HEK293 (cell line): Measurements from ENCODE around the gene PCDH15.

Experiments used
- BCL11B ChIP-seq: fragments of 450-650 bp; formaldehyde crosslinking; IDR thresholded peaks from 2 replicates; pipeline ENCODE4 v1.5.1; 2016; ENCODE audit warnings: low read depth, missing biosample characterization, missing genetic modification characterization
- HOXC10 ChIP-seq: sonication (generic); formaldehyde crosslinking; IDR thresholded peaks from 2 replicates; pipeline ENCODE4 v1.8.1; 2023; ENCODE audit warnings: mild to moderate bottlenecking, missing genetic modification reagents
- ZBTB21 ChIP-seq: fragments of 450-650 bp; formaldehyde crosslinking; IDR thresholded peaks from 2 replicates; pipeline ENCODE4 v1.5.1; 2017; ENCODE audit warnings: missing biosample characterization, missing genetic modification characterization
- ZFP3 ChIP-seq: fragments of 450-650 bp; formaldehyde crosslinking; IDR thresholded peaks from 2 replicates; pipeline ENCODE4 v1.5.1; 2016; ENCODE audit warnings: low read depth, missing biosample characterization, missing genetic modification characterization
- ZIC2 ChIP-seq: fragments of 450-650 bp; formaldehyde crosslinking; IDR thresholded peaks from 2 replicates; pipeline ENCODE4 v1.5.1; 2016; ENCODE audit warnings: missing biosample characterization, missing genetic modification characterization
- ZNF184 ChIP-seq: fragments of 450-650 bp; IDR thresholded peaks from 2 replicates; pipeline ENCODE4 v1.5.1; 2018; ENCODE audit warnings: missing biosample characterization, mild to moderate bottlenecking, missing genetic modification characterization
- ZNF248 ChIP-seq: fragments of 450-650 bp; formaldehyde crosslinking; IDR thresholded peaks from 2 replicates; pipeline ENCODE4 v1.5.1; 2017; ENCODE audit warnings: missing biosample characterization, missing genetic modification characterization
- ZNF549 ChIP-seq: fragments of 450-650 bp; IDR thresholded peaks from 2 replicates; pipeline ENCODE4 v1.5.1; 2018; ENCODE audit warnings: missing biosample characterization, missing genetic modification characterization, mild to moderate bottlenecking, inconsistent platforms, moderate library complexity
- ZNF585B ChIP-seq: fragments of 450-650 bp; formaldehyde crosslinking; IDR thresholded peaks from 2 replicates; pipeline ENCODE4 v1.5.1; 2016; ENCODE audit warnings: missing biosample characterization, missing genetic modification characterization
- ZNF843 ChIP-seq: fragments of 450-650 bp; formaldehyde crosslinking; IDR thresholded peaks from 2 replicates; pipeline ENCODE4 v1.5.1; 2016; ENCODE audit warnings: missing biosample characterization, missing genetic modification characterization

The PCDH15 gene

DNA sequence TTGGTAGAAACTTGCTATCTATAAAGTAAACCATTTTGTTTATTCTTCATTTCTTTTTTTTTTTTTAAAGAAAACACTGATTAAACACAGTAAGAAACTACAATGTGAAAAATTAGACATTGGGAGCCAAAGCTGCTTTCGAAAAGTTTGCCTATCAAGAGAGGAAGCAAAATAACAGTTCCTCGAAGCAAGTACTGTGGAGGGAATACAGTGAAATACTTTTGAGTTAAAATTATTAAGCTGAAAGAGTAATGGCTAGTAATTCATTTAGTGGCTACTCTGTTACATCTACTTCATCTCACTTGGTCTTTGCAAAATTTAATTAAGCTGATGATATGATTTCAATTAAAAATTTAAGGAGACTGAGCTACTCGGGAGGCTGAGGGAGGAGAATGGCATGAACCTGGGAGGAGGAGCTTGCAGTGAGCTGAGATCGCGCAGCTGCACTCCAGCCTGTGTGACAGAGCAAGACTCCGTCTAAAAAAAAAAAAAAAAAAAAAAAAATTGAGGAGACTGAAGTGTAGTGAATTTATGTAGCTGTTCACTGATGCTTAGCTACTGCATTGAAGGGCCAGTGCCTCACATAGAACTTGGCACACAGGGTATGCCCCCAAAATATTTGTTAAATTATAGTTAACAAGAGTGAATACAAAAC lies 1046.3 kb downstream of the PCDH15 start (continued):
- TF ChIP-seq ZNF248 (tag by site-specific recombination): no peak
- TF ChIP-seq ZIC2 (tag by site-specific recombination): no peak
- TF ChIP-seq ZFP3: no peak
- no peak for TF ChIP-seq ZBTB21
- no peak for TF ChIP-seq HOXC10 (CRISPR knock-in tag)
- TF ChIP-seq ZNF843 (tag by site-specific recombination): no peak
- TF ChIP-seq ZNF184 (tag by site-specific recombination): no peak
- no peak for TF ChIP-seq ZNF585B
- TF ChIP-seq ZNF549: no peak
- no peak for TF ChIP-seq BCL11B (tag by site-specific recombination)
